Globus pallidus (tissue), 1 donor: ENCODE data around the gene FBXL14.

Experiments
- DNase-seq: peaks from one replicate; pipeline ENCODE4 v3.0.0-alpha.2; 2015; ENCODE audit warnings: low spot score

Gene FBXL14

DNA sequence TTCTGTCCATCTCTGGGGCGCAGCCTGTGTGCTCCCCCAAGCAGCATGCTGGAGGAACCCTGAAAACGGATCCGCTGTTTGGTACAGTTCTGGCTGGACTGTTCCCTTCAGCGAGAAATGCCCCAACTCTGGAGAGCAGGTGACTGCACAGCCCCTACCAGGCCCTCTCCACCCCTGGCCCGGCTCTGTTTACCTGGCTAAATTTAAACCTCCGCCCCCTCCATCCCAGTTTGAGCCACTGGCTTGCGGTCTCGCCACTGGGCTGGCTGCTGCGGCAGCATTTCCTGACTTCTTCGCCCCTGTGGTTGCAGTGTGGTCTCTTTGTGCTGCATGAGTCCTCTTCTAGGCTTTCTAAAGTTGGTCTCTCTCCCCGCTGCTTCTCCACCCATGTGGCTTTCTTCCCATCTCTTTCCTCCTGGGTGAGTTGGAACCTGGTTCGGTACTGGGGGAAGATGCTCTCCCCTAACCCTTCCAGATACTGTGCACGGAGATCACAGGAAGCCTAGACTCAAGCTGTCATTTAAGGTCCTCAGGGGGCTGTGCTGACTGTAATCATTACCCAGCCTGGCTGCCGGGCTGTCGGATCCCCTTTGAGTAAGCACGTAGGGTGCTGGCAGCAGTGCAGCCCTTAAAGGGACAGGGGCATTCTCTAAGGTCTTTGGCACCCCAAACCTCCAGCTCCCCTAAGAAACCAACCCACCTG is 60.6 kb downstream of the FBXL14 start:
- no peak for DNase-seq

- DNase-seq: no peak
These were observed 61.2 kb downstream of the FBXL14 start for GRCh38 chr12:1533205-1533601.

- no peak for DNase-seq
These were observed 61.8 kb downstream of the FBXL14 start for GRCh38 chr12:1532375-1533165.

- DNase-seq: no peak
These were observed 62.6 kb downstream of the FBXL14 start for GRCh38 chr12:1531654-1532374.

GRCh38 chr12:1531153-1531653 is 63.2 kb downstream of the FBXL14 start:
- DNase-seq: no peak

DNA sequence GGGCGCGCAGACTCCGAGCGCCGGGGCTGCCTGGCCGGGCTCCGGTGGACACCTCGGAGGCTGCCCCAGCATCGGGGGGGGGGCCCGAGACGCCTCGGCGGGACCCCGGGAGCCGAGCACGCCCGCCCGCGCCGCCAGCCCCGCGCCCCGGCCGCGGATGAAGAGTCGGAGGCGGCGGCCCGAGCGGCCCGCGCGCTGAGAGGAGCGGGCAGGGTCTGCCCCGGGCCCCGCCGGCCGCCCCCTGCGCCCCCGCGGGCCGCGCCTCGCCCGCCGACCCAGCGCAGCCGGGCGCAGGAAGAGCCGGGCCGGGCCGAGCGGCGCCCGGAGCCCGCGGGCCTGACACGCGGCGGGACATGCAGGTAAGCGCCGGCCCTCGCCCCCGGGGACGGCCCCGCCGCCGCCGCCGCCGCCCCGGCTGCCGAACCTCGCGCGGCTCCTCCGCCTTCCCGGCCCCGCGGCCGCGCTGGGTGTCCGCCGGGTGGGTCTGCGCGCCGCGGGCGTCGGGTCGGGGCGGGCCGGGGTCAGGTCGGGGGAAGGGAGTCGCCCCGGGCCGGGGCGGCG is 63.7 kb downstream of the FBXL14 start:
- DNase-seq: no peak

- DNase-seq: no peak
These were observed 64.4 kb downstream of the FBXL14 start for GRCh38 chr12:1529862-1530591.

DNA sequence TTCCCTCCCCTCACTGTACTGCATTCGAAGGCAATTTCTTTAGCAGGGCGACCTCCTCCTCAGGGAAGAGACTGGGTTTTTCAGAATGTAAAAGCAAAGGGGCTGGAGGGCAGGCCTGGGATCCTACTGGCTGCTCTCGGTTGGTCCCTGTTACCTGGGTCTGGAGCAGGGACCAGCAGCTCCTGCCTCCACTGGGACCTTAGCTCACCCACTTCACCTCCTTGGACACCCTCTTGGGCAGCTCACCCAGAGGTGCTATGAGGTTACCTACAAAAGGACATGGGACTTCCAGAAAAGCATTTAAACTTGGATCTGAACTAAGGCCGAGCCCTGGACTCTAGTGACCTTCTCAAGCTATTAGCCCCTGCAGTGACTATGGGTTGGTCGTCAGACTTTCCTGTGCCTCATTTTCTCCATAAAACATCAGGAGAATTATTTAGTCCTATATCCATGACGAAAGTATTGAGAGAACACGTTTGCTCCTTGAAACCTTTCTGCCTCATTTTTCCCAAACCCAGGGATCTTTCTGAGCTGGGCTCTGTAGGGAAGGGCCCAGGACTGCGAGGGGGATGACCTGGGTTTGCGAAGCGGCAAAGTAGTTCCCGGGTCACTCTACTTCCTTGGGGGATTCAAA is 65.0 kb downstream of the FBXL14 start:
- DNase-seq: no peak

- DNase-seq: no peak
These were observed 65.6 kb downstream of the FBXL14 start for GRCh38 chr12:1528791-1529190.

DNA sequence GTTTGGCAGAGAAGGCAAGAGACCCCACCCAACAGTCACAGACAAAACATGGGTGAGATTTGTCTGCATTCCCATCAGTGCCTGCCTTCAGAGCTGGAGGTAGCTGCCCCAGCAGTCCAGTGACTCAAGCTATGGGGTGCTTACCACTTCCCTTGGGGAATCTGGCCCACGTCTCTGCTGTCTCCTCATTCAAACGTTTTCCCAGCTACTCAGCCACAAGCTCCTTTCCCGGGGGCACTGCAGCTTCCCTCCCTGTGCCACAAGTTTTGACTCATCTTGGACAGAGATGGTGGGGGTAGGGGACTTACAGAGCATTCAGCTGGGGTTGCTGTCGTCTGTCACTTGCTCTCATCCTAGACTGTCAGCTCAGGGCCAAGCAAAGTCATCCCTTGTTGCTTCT is 66.6 kb downstream of the FBXL14 start:
- no peak for DNase-seq

DNA sequence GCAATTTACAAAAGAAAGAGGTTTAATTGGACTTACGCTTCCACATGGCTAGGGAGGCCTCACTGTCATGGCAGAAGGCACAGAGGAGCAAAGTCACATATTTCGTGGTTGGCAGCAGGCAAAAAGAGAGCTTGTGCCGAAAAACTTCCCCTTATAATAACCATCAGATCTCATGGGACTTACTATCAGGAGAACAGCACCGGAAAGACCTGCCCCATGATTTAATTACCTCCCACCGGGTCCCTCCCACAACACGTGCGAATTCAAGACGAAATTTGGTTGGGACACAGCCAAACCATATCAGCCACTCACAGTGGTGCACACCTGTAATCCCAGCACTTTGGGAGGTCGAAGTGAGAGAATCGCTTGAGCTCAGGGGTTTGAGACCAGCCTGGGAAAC is 68.5 kb downstream of the FBXL14 start:
- no peak for DNase-seq

DNA sequence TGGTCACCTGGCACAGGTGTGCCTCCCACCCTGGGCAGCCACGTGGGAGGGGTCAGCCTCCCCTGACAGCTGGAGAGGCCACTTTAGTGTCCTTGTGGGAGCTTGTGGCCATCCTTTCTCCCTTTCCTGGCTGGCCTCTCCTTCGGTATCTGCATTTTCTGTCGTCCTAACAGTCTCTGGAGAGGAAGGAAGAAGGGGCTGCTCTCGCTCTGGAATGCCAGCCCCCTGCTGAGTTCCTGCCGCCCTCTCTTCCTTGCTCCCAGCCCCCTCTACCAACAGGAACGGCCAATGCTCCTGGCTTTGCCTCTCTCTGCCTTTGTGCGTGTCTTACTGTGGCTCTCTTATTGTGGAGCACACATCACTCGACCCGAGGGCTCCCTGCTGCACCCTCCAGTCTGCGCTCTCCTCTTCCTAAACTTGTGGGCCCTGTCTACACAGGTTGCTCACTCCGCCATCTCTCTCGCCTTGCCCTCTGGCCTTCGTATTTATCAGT is 70.8 kb downstream of the FBXL14 start:
- no peak for DNase-seq

- DNase-seq: no peak
These were observed 71.3 kb downstream of the FBXL14 start for GRCh38 chr12:1523046-1523445.

DNA sequence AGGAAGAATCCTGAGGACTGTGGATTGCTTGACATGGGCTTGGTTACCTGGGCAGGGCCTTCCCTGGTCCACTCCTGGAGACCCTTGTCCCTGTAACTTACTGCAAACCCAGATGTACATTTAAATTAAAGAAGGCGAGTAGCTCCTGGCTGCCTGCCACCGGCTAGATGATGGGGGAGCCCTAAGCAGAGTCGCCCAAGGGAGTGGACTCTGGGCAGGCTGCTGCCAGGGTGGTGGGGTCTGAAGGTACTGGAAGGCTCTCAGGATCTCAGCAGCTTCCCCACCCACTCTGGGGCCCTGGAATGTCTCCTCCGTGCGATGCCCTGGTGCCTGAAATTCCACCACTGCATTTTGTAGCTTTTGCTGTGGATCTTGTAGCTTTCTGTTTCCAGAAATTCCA is 74.7 kb downstream of the FBXL14 start:
- no peak for DNase-seq

DNA sequence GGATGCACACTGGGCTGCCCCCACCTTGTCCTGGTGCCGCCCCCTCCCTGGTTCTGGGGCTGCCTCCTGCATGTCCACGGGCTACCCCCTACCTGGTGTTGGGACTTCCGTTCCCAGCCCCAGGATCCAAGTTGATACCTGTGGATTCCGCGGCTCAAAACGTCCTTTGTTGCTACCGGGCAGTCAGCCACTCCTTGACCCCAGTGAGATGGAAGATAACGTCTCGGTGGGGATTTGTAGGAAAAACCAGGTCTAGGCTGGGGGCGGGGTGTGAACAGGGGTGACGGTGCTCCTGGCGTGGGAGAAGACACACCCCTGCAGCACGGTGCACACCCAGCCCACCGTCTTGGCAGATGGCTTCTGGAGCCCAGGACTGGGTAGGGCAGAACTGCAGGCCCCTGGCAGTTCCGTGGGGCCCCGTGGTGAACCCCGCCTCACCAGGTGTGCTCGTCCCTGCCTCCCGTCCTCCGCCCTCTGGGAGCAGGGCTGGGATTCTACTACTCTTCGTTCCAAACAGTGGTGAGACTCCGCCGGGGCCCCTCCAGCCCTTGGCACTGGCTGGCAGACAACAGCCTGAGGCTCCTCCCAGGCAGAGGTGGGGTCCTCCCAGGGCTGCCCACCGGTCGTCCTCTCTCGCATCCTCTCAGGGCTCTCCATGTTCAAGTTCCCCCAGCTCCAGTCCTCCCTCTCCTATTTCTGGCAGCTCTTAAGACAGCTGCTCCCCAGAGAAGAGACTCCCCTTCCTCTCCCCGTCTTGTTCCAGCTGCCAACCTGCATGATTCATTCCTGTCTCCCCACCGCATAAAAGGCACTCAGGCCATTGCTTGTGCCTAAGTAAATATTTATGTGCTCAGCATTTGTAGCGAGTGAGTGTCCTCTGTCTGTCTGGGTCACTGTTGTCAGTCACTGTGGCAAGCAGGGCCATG is 75.5 kb downstream of the FBXL14 start:
- DNase-seq: no peak

- no peak for DNase-seq
These were observed 76.5 kb downstream of the FBXL14 start for GRCh38 chr12:1517734-1518525.

DNA sequence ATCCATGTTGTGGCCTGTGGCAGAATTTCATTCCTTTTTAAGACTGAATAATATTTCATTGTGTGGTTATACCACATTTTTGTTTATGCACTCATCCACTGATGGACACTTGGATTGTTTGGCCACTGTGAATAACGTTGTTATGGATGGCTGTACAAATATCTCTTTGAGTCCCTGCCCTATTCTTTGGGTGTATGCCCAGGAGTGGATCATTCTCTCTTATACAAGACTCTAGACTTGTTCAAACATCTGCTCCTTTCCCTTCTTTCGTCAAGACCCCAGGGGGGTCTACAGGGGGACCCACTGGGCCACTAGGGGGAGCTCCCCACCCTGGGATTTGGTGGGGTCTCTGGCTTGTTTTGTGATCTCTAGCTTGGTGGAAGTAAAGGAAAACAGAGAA is 77.4 kb downstream of the FBXL14 start:
- no peak for DNase-seq
